GM23338 (cell line): ENCODE results near the gene PLEKHA7. TPM values are rescaled to one million over a fixed set of nuclear protein-coding genes. Genes with fewer than 3 reads are reported as not detected.
"Not testable (repeated sequence)": the region's sequence is repeated elsewhere in the genome, so short reads cannot be mapped to it uniquely, and the experiment has no call there.

ENCODE experiments used
- ATAC-seq: fragments of 200-7000 bp; cut with Tn5 transposase; 3 replicates; pipeline ENCODE4 v1.9.1; 2020
- DNase-seq: peaks from one replicate; pipeline ENCODE4 v3.0.0-alpha.2; 2015; ENCODE audit warnings: low spot score
- H2AFZ ChIP-seq: fragments of 200-600 bp; sonication (generic); 2 replicates; pipeline ENCODE4 v1.8.0; 2016; ENCODE audit warnings: antibody characterized with exemption, mild to moderate bottlenecking, moderate library complexity
- H3F3A ChIP-seq: fragments of 200-600 bp; sonication (generic); replicated peaks from 2 replicates; pipeline ENCODE4 v1.8.0; 2017; ENCODE audit warnings: antibody characterized with exemption, mixed run types, low read depth
- H3K27ac ChIP-seq: fragments of 200-600 bp; sonication (generic); 2 replicates; pipeline ENCODE4 v1.6.1; 2016; ENCODE audit warnings: low read depth
- H3K27me3 ChIP-seq: fragments of 200-600 bp; sonication (generic); 2 replicates; pipeline ENCODE4 v1.8.0; 2016; ENCODE audit warnings: mild to moderate bottlenecking, mixed run types, moderate library complexity; ENCODE audit not compliant: insufficient read depth
- H3K36me3 ChIP-seq: fragments of 200-600 bp; sonication (generic); 2 replicates; pipeline ENCODE4 v1.8.0; 2016; ENCODE audit warnings: mild to moderate bottlenecking; ENCODE audit not compliant: insufficient read depth
- H3K4me1 ChIP-seq: fragments of 200-600 bp; sonication (generic); 2 replicates; pipeline ENCODE4 v1.8.0; 2016; ENCODE audit warnings: mild to moderate bottlenecking, moderate library complexity; ENCODE audit not compliant: insufficient read depth
- H3K4me2 ChIP-seq: fragments of 200-600 bp; sonication (generic); 2 replicates; pipeline ENCODE4 v1.7.1; 2017; ENCODE audit warnings: mixed run types
- H3K4me3 ChIP-seq: fragments of 200-600 bp; sonication (generic); 2 replicates; pipeline ENCODE4 v1.6.1; 2016; ENCODE audit warnings: mixed run types
- H3K79me2 ChIP-seq: fragments of 200-600 bp; sonication (generic); replicated peaks from 2 replicates; pipeline ENCODE4 v1.8.0; 2017; ENCODE audit warnings: mild to moderate bottlenecking; ENCODE audit not compliant: insufficient read depth
- H3K9me2 ChIP-seq: fragments of 200-600 bp; sonication (generic); 2 replicates; pipeline ENCODE4 v1.8.0; 2017; ENCODE audit not compliant: insufficient read depth
- H4K20me1 ChIP-seq: fragments of 200-600 bp; sonication (generic); replicated peaks from 2 replicates; pipeline ENCODE4 v1.8.0; 2017; ENCODE audit warnings: mild to moderate bottlenecking; ENCODE audit not compliant: insufficient read depth
- H3K27ac Mint-ChIP-seq: 2 replicates; pipeline ENCODE4 v1.8.0; 2020; ENCODE audit warnings: inconsistent platforms, mild to moderate bottlenecking, moderate library complexity, mixed read lengths
- H3K27me3 Mint-ChIP-seq: 3 replicates; pipeline ENCODE4 v1.8.0; 2022; ENCODE audit warnings: low read depth, mild to moderate bottlenecking, moderate library complexity, mixed read lengths, inconsistent platforms; ENCODE audit not compliant: insufficient read depth, poor library complexity
- H3K36me3 Mint-ChIP-seq: 3 replicates; pipeline ENCODE4 v1.8.0; 2021; ENCODE audit warnings: low read depth, mild to moderate bottlenecking, inconsistent platforms, moderate library complexity, mixed read lengths
- H3K4me1 Mint-ChIP-seq: 3 replicates; pipeline ENCODE4 v1.8.0; 2020; ENCODE audit warnings: mild to moderate bottlenecking, inconsistent platforms, mixed read lengths
- H3K4me3 Mint-ChIP-seq: 3 replicates; pipeline ENCODE4 v1.8.0; 2021; ENCODE audit warnings: moderate library complexity, mild to moderate bottlenecking, inconsistent platforms, mixed read lengths
- H3K9me3 Mint-ChIP-seq: 3 replicates; pipeline ENCODE4 v1.8.0; 2020; ENCODE audit warnings: moderate library complexity, mild to moderate bottlenecking, inconsistent platforms, mixed read lengths
- CREB1 ChIP-seq: fragments of 250-450 bp; sonication (Bioruptor Pico); IDR thresholded peaks from 2 replicates; pipeline ENCODE4 v1.5.0; 2020; ENCODE audit warnings: low read depth, mild to moderate bottlenecking, moderate library complexity
- EZH2 ChIP-seq: fragments of 200-600 bp; sonication (generic); IDR thresholded peaks from one replicate; pipeline ENCODE4 v1.8.0; 2017; ENCODE audit warnings: antibody characterized with exemption, mild to moderate bottlenecking, low read depth; ENCODE audit not compliant: unreplicated experiment
- EZH2phosphoT487 ChIP-seq: fragments of 200-600 bp; sonication (generic); IDR thresholded peaks from one replicate; pipeline ENCODE4 v1.8.1; 2018; ENCODE audit warnings: antibody characterized with exemption; ENCODE audit not compliant: unreplicated experiment
- JUNB ChIP-seq: IDR thresholded peaks from one replicate; pipeline ENCODE4 v1.6.1; 2016; ENCODE audit warnings: antibody characterized with exemption; ENCODE audit not compliant: unreplicated experiment
- NANOG ChIP-seq: IDR thresholded peaks from 2 replicates; pipeline ENCODE4 v1.6.1; 2016; ENCODE audit warnings: antibody characterized with exemption, borderline replicate concordance
- POLR2AphosphoS5 ChIP-seq: IDR thresholded peaks from 2 replicates; pipeline ENCODE4 v1.6.1; 2016; ENCODE audit warnings: antibody characterized with exemption, low read depth
- ZNF114 ChIP-seq: fragments of 250-450 bp; sonication (Bioruptor Pico); IDR thresholded peaks from 2 replicates; pipeline ENCODE4 v1.5.0; 2020; ENCODE audit warnings: mild to moderate bottlenecking, moderate library complexity
- ZNF331 ChIP-seq: fragments of 250-450 bp; sonication (Bioruptor Pico); IDR thresholded peaks from 2 replicates; pipeline ENCODE4 v1.5.0; 2020; ENCODE audit warnings: low read depth, mild to moderate bottlenecking, moderate library complexity
- polyA plus RNA-seq: library from polyadenylated mRNA; unstranded; fragments of >200 nt; fragmentation: Nextera tagmentation; extraction: Ambion mirVana; gene quantifications from 2 replicates; pipeline ENCODE4 v1.2.1, GENCODE V29; 2016
- total RNA-seq: library from RNA; depleted of rRNA; stranded (reverse); fragments of >200 nt; shearing (Covaris generic); gene quantifications from 2 replicates; pipeline ENCODE4 v1.2.3, GENCODE V29; 2014
- TF ChIP-seq, protein P1 (sequence below): IDR thresholded peaks from one replicate; pipeline ENCODE4 v1.6.1; 2018; ENCODE audit warnings: antibody characterized with exemption; ENCODE audit not compliant: unreplicated experiment
- TF ChIP-seq, protein P2 (sequence below), 2 experiments: fragments of 200-600 bp in 1 of 2; sonication (generic) in 1 of 2; conservative IDR thresholded peaks; 2 replicates each; pipeline versions ENCODE4 v1.5.1 to v1.6.1; 2016 to 2017; ENCODE audit warnings: antibody characterized with exemption in 2 of 2, low read depth in 2 of 2, mild to moderate bottlenecking in 2 of 2, moderate library complexity in 1 of 2

The PLEKHA7 gene
- total and polyA plus RNA-seq, 2 experiments from 2014 or later, result 9.7 to 15.8 TPM

DNA sequence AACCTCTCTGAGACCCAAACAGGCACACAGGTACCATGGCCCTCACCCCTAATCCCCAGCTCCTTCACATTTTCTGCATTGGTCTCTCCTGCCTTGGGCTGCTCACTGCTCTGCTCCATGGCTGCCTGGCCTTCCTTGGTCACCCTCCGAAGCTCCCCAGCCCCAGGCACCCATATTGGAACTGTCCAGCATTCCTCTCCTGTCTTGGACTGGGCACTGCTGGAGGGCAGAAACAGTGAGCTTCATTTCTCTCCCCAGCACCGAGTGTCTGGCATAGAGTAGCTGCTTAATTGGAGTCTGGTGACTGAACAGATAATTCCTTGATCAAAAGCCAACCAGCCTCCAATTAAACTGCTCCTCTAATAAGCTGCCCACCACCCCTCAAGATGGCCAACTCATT is 13.2 kb downstream of the PLEKHA7 start:
- no peaks in the 10 kb centered on the region for H3K36me3 ChIP-seq
- H3K27ac ChIP-seq, result no peak overlapping the region
- 0 out of 2 replicates have a peak, but pooled peaks cover 3% of the 10 kb centered on the region for H3K4me1 ChIP-seq
- H3K9me3 Mint-ChIP-seq, result no peaks in the 10 kb centered on the region
- peaks cover 21% of the 10 kb centered on the region for H3K79me2 ChIP-seq
- no peak overlapping the region for H3K27ac Mint-ChIP-seq
- H3K27me3 Mint-ChIP-seq, result no peaks in the 10 kb centered on the region
- H3K27me3 ChIP-seq, result no peaks in the 10 kb centered on the region
- H3K4me2 ChIP-seq, result no peak overlapping the region
- no peak for DNase-seq
- peaks cover 8% of the 10 kb centered on the region; the same call in 1 of the 3 replicates for H3K36me3 Mint-ChIP-seq
- TF ChIP-seq, protein P1, sequence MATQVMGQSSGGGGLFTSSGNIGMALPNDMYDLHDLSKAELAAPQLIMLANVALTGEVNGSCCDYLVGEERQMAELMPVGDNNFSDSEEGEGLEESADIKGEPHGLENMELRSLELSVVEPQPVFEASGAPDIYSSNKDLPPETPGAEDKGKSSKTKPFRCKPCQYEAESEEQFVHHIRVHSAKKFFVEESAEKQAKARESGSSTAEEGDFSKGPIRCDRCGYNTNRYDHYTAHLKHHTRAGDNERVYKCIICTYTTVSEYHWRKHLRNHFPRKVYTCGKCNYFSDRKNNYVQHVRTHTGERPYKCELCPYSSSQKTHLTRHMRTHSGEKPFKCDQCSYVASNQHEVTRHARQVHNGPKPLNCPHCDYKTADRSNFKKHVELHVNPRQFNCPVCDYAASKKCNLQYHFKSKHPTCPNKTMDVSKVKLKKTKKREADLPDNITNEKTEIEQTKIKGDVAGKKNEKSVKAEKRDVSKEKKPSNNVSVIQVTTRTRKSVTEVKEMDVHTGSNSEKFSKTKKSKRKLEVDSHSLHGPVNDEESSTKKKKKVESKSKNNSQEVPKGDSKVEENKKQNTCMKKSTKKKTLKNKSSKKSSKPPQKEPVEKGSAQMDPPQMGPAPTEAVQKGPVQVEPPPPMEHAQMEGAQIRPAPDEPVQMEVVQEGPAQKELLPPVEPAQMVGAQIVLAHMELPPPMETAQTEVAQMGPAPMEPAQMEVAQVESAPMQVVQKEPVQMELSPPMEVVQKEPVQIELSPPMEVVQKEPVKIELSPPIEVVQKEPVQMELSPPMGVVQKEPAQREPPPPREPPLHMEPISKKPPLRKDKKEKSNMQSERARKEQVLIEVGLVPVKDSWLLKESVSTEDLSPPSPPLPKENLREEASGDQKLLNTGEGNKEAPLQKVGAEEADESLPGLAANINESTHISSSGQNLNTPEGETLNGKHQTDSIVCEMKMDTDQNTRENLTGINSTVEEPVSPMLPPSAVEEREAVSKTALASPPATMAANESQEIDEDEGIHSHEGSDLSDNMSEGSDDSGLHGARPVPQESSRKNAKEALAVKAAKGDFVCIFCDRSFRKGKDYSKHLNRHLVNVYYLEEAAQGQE, result no peak
- TF ChIP-seq NANOG (no peak), EZH2phosphoT487 (no peak), JUNB (no peak), ZNF114 (CRISPR knock-in tag) (no peak), EZH2 (no peak), CREB1 (no peak), POLR2AphosphoS5 (no peak), ZNF331 (no peak)
- TF ChIP-seq, protein P2, sequence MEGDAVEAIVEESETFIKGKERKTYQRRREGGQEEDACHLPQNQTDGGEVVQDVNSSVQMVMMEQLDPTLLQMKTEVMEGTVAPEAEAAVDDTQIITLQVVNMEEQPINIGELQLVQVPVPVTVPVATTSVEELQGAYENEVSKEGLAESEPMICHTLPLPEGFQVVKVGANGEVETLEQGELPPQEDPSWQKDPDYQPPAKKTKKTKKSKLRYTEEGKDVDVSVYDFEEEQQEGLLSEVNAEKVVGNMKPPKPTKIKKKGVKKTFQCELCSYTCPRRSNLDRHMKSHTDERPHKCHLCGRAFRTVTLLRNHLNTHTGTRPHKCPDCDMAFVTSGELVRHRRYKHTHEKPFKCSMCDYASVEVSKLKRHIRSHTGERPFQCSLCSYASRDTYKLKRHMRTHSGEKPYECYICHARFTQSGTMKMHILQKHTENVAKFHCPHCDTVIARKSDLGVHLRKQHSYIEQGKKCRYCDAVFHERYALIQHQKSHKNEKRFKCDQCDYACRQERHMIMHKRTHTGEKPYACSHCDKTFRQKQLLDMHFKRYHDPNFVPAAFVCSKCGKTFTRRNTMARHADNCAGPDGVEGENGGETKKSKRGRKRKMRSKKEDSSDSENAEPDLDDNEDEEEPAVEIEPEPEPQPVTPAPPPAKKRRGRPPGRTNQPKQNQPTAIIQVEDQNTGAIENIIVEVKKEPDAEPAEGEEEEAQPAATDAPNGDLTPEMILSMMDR (conservative IDR thresholded peaks at IDR 0.05; ENCODE audit: low read depth in 2 of 2), result no peak
- H3F3A ChIP-seq, result no peaks in the 10 kb centered on the region
- no peak overlapping the region for H3K4me3 ChIP-seq
- H3K4me3 Mint-ChIP-seq, result no peak overlapping the region
- H4K20me1 ChIP-seq, result peaks cover 4% of the 10 kb centered on the region
- H3K4me1 Mint-ChIP-seq, result peaks cover 14% of the 10 kb centered on the region
- H2AFZ ChIP-seq, result no peak overlapping the region
- no peaks in the 10 kb centered on the region for H3K9me2 ChIP-seq
- no peak; the same call in 2 of the 3 replicates for ATAC-seq

DNA sequence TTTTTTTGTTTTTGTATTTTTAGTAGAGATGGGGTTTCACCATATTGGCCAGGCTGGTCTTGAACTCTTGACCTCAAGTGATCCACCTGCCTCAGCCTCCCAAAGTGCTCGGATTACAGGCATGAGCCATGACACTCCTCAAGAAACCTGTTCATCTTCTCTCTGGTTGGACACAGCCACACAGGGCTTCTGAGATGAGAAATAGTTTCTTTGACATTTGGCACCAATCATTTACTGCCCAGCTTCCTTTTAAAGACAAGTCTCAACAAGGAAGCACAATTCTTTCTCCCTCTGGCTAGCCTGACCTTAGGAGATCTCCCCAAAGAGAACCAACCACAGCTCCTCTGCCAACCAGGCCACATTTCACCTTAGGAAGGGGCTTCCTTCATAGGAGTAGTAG is 14.0 kb downstream of the PLEKHA7 start:
- not testable (repeated sequence) for H3K27ac ChIP-seq, H3K4me1 ChIP-seq, H3K4me3 ChIP-seq, H3K36me3 Mint-ChIP-seq, H3K27me3 Mint-ChIP-seq, H3K27me3 ChIP-seq, H3K36me3 ChIP-seq, H3F3A ChIP-seq, H3K27ac Mint-ChIP-seq, H2AFZ ChIP-seq, H3K9me2 ChIP-seq, H3K4me3 Mint-ChIP-seq, H3K9me3 Mint-ChIP-seq, DNase-seq, H4K20me1 ChIP-seq, ATAC-seq, H3K4me2 ChIP-seq
- H3K4me1 Mint-ChIP-seq, result peaks cover 14% of the 10 kb centered on the region
- H3K79me2 ChIP-seq, result peaks cover 21% of the 10 kb centered on the region
